H1 (cell line): ENCODE measurements around the gene MEF2C. TPM values are rescaled to one million over a fixed set of nuclear protein-coding genes. Genes with fewer than 3 reads are reported as not detected.
A peak's percentile ranks its signal among the peaks of the same experiment; 100 is the strongest.

Experiments
- ASH2L ChIP-seq: fragments of 200-600, 300-600 bp; sonication (generic); IDR thresholded peaks from one replicate; pipeline ENCODE4 v1.7.1; 2017; ENCODE audit warnings: low read length
- CHD7 ChIP-seq: fragments of 300-600 bp; sonication (generic); IDR thresholded peaks from 2 replicates; pipeline ENCODE4 v1.7.1; 2012; ENCODE audit warnings: low read length, moderate library complexity, mild to moderate bottlenecking, inconsistent platforms; ENCODE audit not compliant: insufficient replicate concordance
- polyA plus RNA-seq, 7 experiments: library from polyadenylated mRNA; depleted of rRNA in 3 of 7; stranded (reverse) in 5 of 7; unstranded in 2 of 7; fragments of >200 nt in 5 of 7; fragments of 200-250 nt in 2 of 7; gene quantifications; 1 replicate in 5 of 7; 2 replicates in 1 of 7; 4 replicates in 1 of 7; pipeline versions ENCODE4 v1.2.1 to v1.2.3, GENCODE V29; 2011 to 2013; ENCODE audit warnings: missing spikeins in 2 of 7, mixed read lengths in 2 of 7
- total RNA-seq: library from RNA; stranded (reverse); fragmentation: NEBNext Ultra II Directional; extraction: Animal tissue kit (Norgen Biotek cat#: 25700); gene quantifications from 2 replicates; pipeline ENCODE4 v1.2.1, GENCODE V29; 2021

Gene MEF2C
- total and polyA plus RNA-seq, 2 of the 8 experiments (the other 6 are each of a cell fraction or from before 2014, with no cell fraction given), result 0.59 to 0.99 TPM

- TF ChIP-seq CHD7 (no peak), ASH2L (peak; percentile 6)
- TF ChIP-seq, all 59 proteins: peak for 1
Observed at GRCh38 chr5:88695931-88696330, 187.1 kb downstream of the MEF2C start (continued).
